GM18526 (cell line): ENCODE results near the gene ATP5PD.

Experiments used
- POLR2A ChIP-seq: IDR thresholded peaks from 3 replicates; pipeline ENCODE4 v1.6.1; 2011; ENCODE audit not compliant: insufficient read length; ENCODE audit errors: extremely low read depth

The ATP5PD gene

DNA sequence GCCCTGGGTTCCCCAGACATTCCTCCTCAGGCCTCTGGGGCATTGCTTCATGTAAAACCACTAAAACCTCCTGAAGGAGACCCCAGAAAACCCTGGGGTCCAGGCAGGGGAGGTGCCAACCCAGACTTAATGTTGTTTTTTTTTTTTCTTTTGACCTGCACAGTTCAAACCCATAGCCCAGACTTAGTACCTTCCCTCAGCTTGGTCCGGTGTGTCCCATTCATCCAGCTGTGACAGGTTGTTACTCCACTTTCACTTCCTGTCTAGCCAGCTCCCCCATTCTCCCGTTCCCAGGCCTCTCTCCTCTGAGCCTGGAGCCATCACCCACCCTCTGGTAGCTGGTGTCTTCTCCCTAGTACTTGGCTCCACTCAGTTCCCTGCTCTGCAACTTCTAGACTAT, 54.5 kb downstream of the ATP5PD start:
- no peak for TF ChIP-seq POLR2A

DNA sequence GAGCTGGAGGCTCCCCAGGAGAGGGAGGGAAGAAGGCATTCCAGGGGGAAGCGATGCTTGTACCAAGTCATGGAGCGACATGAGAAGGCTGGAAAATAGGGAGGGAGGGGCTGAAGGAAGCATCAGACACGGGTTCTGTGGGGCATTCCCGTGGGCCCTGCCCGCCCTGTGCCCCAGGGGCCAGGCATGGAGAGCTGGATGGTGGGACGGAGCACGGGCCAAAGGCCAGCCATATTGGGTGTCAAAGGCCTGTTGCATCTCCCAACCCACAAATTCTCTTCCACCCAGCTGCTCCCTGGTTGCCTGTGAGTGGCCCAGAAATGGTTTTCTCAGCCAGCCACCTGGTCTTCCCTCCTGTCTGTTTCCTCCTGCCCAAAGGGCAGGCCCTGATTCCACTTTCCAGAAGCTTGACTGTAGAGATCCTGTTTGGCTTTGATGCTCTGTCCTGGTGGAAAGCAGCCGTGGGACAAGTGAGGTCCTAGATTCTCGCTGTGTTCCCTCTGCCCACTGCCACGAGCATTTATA, 56.1 kb downstream of the ATP5PD start:
- no peak for TF ChIP-seq POLR2A
